Measurements from ENCODE around the gene ZNF579.
"Not testable (repeated sequence)": the region's sequence is repeated elsewhere in the genome, so short reads cannot be mapped to it uniquely, and the experiment has no call there.

ZNF579 gene

DNA sequence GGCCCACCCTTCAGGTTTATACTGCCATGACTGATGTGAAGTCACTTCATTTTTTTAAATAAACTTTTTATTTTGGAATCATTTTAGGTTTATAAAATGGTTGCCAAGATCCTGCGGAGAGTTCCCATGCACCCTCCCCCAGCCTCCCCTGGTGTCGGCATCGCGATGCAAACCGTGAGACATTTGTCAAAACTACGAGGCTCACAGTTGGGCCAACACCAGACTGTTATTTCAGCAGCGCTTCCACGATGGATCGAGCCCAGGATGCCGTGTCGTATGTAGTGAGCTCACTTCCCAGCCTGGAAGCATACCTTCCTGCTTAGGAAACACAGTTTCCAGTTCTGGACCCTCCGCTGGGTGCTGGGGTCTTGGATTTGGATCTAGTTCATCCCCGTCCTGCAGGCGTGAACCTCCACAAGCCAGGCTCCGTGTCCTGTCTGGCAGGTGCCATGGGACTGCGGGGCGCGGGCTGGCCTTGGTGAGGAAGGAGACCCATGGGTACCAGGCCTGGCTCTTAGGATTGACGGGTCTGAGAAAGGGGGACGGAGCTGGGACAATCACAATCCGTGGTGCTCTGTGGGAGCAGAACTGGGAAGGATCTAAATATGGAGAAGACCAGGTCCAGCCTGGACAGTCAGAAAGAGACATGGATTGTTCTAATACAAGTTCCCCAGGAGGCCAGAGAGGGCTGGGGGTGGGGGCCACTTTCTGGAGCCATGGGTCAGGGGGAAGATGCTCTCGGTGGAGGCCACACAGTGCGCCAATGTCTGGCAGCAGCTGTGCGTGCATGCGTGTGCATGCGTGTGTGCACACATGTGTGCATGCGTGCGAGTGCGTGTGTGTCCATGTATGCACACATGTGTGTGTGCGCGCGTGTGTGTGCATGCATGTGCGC, 41.3 kb downstream of the ZNF579 start:
- DNase-seq (ENCODE audit: low read depth): no peak

DNA sequence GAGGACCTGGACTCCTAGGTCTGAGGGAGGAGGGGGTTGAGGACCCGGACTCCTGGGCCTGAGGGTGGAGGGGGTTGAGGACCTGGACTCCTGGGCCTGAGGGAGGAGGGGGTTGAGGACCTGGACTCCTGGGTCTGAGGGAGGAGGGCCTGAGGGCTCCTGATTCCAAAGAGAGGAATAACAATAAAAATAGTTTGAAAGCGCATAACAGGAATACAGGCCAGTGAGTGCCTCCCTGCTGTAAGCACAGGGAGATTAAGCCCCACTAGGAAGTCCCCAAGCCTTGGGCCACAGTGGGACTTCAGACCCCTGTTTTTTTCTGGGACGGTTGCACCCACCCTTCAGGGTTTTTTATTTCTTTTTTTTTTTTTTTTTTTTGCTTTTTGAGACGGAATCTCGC, 42.5 kb downstream of the ZNF579 start:
- no peak for DNase-seq (ENCODE audit: low read depth)

DNA sequence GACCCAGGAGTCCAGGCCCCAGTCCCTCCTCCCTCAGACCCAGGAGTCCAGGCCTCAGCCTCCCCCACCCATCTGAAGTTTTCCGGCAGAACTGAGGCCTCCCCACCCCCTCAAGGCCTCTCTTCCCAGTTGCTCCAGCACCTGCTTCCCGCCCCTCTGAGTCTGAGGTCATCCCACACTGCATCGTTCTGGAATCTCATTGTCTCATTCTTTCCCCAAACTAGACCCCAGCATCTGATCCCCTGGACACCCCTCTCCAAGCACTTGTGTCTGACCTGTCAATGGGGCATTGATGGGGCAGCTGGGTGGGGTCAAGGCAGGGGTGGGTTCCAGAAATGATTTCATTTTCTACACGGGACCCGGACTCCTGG, 42.9 kb downstream of the ZNF579 start:
- DNase-seq (ENCODE audit: low read depth): no peak

DNA sequence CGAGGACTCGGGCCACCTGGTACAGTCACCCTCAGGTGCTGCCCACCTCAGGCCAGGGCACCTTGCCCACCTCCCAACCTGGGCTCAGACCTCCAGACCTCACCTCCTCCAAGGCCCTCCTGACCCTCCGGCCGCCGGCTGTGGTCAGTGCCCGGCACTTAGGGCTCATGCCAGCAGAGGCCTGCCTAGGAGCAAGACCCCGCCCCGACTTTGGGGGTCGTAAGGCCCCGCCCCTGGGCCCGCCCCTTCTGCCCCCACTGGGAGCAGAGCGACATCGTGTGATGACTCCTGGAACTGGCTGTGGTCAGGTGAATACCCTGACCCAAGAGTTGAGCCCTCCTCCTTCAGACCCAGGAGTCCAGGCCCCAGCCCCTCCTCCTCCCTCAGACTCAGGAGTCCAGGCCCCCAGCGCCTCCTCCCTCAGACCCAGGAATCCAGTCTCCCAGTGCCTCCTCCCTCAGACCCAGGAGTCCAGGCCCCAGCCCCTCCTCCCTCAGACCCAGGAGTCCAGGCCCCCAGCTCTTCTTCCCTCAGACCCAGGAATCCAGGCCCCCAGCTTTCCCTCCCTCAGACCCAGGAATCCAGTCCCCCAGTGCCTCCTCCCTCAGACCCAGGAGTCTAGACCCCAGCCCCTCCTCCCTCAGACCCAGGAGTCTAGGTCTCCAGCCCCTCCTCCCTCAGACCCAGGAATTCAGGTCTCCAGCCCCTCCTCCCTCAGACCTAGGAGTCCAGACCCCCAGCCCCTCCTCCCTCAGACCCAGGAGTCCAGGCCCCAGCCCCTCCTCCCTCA, 43.5 kb downstream of the ZNF579 start, which contains the start of gene SBK2:
TSS of gene SBK2 (minus strand) at position 183 of the 790 bp plus-strand sequence. CDS start 839 bp downstream, outside the sequence.
- DNase-seq (ENCODE audit: low read depth): no peak

DNA sequence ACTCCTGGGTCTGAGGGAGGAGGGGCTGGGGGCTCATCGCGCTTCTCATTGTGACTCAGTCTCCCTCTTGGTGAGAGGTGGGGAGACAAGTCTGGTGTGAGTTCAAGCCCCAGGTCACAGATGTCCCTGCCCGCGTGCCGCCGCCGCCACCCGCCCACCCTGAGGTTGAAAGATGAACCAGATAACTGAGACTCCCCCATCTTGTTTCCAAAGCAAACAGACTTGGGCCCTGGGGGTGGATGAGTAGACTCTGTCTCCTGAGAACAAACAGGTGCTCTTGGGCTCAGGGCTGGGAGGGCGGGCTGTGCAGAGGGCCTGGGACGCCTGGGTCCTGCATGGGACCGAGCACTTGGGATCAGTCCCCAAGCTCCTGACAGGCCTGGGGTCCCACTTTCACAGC, 44.3 kb downstream of the ZNF579 start:
- DNase-seq (ENCODE audit: low read depth): no peak

DNA sequence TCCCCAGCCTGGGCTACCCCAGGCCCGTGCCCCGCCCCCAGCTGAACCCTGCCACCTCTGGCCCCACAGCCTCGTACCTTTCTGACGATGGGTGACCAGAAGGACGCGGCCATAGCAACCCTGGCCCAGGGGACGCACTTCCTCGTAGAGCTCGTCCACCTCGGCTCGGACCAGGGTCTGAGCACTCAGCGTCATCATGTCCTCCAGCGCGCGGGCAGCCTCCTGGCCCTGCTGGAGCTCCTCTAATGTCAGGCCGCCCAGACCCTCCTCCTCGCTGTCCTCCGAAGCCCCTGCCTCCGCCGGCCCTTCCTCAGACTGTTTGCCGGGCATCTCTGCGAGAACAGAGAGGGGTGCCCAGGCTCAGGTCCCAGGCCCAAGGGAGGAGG, 44.7 kb downstream of the ZNF579 start:
- DNase-seq (ENCODE audit: low read depth): no peak

DNA sequence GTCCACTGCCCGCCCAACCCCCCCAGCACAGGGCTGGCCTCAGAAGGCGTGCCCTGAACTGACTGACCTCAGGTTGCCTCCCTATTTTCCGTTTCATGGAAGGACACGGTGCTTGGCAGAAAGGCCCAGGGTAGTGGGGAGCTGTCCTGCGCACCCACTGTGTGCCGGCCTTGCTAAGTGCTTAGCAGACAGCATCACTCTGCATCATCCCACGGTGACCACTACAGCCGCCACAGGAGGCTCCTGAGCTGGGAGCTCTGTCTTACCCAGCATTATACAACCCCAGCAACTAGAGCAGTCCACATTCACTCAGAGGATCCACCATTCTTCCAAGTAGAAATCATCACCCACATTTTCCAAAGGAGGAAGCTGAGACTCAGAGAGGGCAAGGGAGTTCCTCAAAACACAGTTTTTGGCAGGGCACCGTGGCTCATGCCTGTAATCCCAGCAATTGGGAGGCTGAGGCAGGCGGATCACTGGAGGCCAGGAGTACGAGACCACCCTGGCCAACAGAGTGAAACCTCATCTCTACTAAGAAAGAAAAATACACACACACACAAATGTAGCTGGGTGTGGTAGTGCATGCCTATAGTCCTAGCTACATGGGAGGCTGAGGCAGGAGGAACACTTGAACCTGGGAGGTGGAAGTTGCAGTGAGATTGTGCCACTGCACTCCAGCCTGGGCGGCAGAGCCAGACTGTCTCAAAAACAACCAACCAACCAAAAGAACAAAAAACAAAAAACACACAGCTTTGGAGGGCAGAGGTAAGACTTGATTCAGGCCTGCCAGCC, 45.3 kb downstream of the ZNF579 start:
- no peak for DNase-seq (ENCODE audit: low read depth)

DNA sequence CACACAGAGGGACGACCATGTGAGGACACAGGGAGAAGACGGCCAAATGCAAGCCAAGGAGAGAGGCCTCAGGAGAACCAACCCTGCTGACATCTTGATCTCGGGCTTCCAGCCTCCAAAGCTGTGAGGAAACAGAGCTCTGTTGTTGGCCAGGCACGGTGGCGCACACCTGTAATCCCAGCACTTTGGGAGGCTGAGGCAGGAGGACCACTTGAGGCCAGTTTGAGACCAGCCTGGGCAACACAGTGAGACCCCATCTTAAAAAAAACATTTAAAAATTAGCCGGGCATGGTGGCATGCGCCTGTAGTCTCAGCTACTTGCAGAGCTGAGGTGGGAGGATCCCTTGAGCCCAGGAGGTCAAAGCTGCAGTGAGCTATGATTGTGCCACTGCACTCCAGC, 46.4 kb downstream of the ZNF579 start:
- not testable (repeated sequence) for DNase-seq (ENCODE audit: low read depth)

DNA sequence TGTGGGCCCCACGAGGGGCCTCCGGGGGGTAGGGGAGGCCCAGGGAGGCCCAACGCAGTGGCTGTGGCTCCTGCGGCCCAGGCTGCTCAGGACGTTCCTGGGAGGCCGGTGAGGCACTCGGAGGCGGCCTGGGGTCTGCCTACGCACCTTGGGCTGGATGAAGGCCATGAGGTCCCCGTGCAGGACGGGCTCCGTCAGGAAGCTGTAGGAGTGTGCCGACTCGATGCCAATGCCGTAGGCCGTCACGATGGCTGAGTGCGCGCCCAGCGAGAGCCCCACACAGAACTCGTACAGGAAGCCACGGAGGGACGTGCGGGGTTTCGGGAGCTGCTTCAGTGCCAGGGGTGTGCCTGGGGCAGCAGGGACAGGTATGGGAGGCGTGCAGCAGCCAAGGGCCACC, 49.7 kb downstream of the ZNF579 start:
- no peak for DNase-seq (ENCODE audit: low read depth)

DNA sequence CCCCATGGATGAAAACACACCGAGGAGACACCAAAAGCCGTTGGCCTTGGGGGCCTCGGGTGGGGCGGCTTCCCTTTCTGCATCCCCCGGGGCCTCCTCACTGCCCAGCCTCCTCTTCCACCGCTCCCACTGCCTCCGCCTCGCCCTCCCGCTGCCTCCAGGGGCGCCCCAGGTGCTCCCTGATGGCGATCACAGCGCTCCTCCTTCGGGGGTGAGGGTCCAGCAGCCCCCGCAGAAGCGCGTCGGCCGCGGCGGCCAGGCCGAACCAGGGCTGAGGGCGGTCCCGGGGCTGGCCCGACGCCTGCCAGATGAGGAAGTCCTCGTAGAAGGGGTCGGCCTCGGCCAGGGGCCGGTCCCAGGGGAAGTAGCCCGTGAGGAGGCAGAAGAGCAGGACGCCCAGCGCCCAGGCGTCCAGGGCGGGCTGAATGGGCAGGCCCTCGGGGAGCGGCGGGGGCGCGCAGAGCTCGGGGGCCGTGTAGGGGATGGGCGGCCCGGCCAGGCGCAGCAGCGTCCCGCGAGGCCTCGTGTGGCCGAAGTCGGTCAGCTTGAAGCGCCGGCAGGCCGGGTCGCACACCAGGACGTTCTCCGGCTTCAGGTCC, 50.9 kb downstream of the ZNF579 start:
- DNase-seq (ENCODE audit: low read depth): no peak

DNA sequence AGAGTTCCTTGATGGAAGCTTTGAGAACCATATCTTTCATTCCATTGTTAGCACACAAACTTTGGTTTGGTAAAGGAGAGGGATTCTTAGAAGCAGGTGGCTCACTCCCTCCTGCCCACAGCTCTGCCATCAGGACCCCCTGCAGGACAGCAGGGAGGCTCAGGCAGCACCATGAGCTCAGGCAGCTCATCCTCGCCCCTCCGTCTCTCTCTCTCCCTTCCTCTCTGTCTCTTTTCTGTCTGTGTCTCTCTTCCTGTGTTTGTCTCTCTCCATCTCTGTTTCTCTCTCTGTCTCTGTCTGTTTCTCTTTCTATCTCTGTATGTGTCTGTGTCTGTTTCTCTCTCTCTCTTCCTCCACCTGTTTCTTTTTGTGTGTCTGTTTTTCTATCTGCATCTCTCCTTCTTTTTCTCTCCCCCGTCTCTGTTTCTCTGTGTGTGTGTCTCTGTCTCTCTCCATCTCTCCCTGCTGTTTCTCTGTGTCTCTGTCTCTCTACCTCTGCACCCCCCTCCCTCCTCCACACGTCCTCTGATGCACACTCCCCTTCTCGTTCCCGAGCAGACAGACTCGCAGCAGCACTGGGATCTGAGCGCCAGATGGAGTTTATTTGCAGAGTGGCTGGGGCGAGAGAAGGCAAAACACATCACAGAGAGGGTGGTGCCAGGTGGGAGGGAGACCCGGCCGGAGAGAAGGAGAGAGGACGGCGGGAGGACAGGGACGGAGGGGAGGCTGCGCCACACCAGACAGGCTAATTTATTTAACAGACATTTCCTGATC, 52.4 kb downstream of the ZNF579 start:
- no peak for DNase-seq (ENCODE audit: low read depth)

DNA sequence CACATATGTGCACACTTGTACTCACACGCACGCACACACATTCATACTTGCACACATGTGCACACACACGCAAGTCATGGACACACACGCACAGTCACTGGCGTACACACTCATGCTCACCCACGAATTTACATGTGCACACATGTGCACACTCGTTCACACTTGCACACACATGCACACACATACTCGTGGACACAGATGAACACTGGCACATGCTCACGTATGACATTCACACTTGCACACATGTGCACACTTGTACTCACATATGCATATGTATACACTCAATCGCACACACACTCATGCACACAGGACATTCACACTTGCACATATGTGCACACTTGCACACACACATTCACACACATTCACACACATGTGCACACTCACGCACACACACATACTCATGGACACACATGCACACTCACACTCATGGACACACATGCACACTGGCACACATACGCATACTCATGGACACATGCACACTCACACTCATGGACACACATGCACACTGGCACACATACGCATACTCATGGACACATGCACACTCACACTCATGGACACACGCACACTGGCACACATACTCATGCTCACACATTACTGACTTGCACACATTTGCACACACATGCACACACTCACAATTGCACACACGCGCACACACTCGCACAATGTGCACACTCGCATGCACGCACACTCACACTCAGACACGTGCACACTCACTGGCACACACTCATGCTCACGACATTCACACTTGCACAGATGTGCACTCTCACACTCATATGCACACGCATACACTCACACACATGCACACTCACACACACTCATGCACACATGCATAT, 53.2 kb downstream of the ZNF579 start:
- DNase-seq (ENCODE audit: low read depth): no peak

Data from T-helper 22 cell (primary cell).